Measurements from ENCODE around the gene STXBP6. TPM values are rescaled to one million over a fixed set of nuclear protein-coding genes. Genes with fewer than 3 reads are reported as not detected.

The STXBP6 gene
- total RNA-seq, 1 experiment from 2014 or later, result 12.3 TPM

DNA sequence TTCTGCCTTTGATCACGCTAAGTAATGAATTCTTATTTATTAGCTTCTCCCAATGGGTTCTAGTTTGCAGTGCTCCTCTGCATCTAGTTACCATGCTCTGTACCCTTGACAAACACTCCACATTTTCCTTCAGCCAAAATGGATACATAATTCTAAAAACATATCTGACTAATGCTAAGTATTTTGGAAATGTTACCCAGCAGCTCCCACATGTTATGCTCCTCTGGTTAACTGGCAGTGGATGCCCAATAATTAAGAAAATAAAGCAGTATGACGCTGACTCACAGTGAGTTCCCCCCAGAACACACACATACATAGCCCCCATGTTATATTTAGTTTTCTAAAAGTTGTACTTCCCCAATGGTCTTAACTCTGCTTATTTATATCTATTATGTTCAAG is 74.6 kb downstream of the STXBP6 start:
- Histone ChIP-seq H3F3A (ENCODE audit: insufficient read depth, low read depth) (no peaks in the 10 kb centered on the region), H4K20me1 (ENCODE audit: insufficient read depth) (no peaks in the 10 kb centered on the region), H2AFZ (no peak overlapping the region), H3K79me2 (ENCODE audit: low read depth) (no peaks in the 10 kb centered on the region), H3K27ac (no peak overlapping the region), H3K4me2 (no peak overlapping the region), H3K4me1 (replicated peaks; ENCODE audit: insufficient read depth) (no peaks in the 10 kb centered on the region), H3K27me3 (ENCODE audit: insufficient read depth, low read depth) (no peaks in the 10 kb centered on the region), H3K9me3 (ENCODE audit: insufficient read depth, low read depth) (no peaks in the 10 kb centered on the region), H3K4me3 (no peak overlapping the region), H3K9me2 (ENCODE audit: insufficient read depth) (no peaks in the 10 kb centered on the region), H3K36me3 (ENCODE audit: low read depth) (no peaks in the 10 kb centered on the region)
- DNase-seq, result no peak
- CTCF ChIA-PET, result no interaction called here
- intact Hi-C loops (cut with micrococcal nuclease; ENCODE audit: unreplicated experiment), result no loop called here
- POLR2A ChIA-PET (ENCODE audit: unreplicated experiment), result no interaction called here
- BruUV-seq (replicated peaks), result no TSS peak
- no peak for TF ChIP-seq EZH2 (IDR thresholded peaks at IDR 0.05; ENCODE audit: low read depth)
- TF ChIP-seq, protein P1, sequence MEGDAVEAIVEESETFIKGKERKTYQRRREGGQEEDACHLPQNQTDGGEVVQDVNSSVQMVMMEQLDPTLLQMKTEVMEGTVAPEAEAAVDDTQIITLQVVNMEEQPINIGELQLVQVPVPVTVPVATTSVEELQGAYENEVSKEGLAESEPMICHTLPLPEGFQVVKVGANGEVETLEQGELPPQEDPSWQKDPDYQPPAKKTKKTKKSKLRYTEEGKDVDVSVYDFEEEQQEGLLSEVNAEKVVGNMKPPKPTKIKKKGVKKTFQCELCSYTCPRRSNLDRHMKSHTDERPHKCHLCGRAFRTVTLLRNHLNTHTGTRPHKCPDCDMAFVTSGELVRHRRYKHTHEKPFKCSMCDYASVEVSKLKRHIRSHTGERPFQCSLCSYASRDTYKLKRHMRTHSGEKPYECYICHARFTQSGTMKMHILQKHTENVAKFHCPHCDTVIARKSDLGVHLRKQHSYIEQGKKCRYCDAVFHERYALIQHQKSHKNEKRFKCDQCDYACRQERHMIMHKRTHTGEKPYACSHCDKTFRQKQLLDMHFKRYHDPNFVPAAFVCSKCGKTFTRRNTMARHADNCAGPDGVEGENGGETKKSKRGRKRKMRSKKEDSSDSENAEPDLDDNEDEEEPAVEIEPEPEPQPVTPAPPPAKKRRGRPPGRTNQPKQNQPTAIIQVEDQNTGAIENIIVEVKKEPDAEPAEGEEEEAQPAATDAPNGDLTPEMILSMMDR (conservative IDR thresholded peaks at IDR 0.05), result no peak

- Histone ChIP-seq H3K36me3 (ENCODE audit: low read depth) (no peaks in the 10 kb centered on the region), H3K27me3 (ENCODE audit: insufficient read depth, low read depth) (no peaks in the 10 kb centered on the region), H3K9me3 (ENCODE audit: insufficient read depth, low read depth) (no peaks in the 10 kb centered on the region), H3K9me2 (ENCODE audit: insufficient read depth) (no peaks in the 10 kb centered on the region), H3K79me2 (ENCODE audit: low read depth) (no peaks in the 10 kb centered on the region), H2AFZ (no peak overlapping the region), H3K4me3 (no peak overlapping the region), H3K4me2 (no peak overlapping the region), H3F3A (ENCODE audit: insufficient read depth, low read depth) (no peaks in the 10 kb centered on the region), H3K4me1 (replicated peaks; ENCODE audit: insufficient read depth) (no peaks in the 10 kb centered on the region), H3K27ac (no peak overlapping the region), H4K20me1 (ENCODE audit: insufficient read depth) (no peaks in the 10 kb centered on the region)
- POLR2A ChIA-PET (ENCODE audit: unreplicated experiment), result no interaction called here
- no peak for TF ChIP-seq EZH2 (IDR thresholded peaks at IDR 0.05; ENCODE audit: low read depth)
- TF ChIP-seq, protein P1 (conservative IDR thresholded peaks at IDR 0.05), result no peak
- DNase-seq, result no peak
- intact Hi-C loops (cut with micrococcal nuclease; ENCODE audit: unreplicated experiment), result no loop called here
- no TSS peak for BruUV-seq (replicated peaks)
- CTCF ChIA-PET, result no interaction called here
These were observed 75.2 kb downstream of the STXBP6 start for GRCh38 chr14:24974591-24975374.

GRCh38 chr14:24972844-24973243 is 77.1 kb downstream of the STXBP6 start:
- Histone ChIP-seq H3K79me2 (ENCODE audit: low read depth) (no peaks in the 10 kb centered on the region), H2AFZ (no peak overlapping the region), H4K20me1 (ENCODE audit: insufficient read depth) (no peaks in the 10 kb centered on the region), H3K9me3 (ENCODE audit: insufficient read depth, low read depth) (no peaks in the 10 kb centered on the region), H3K27me3 (ENCODE audit: insufficient read depth, low read depth) (no peaks in the 10 kb centered on the region), H3F3A (ENCODE audit: insufficient read depth, low read depth) (no peaks in the 10 kb centered on the region), H3K4me3 (no peak overlapping the region), H3K4me2 (no peak overlapping the region), H3K36me3 (ENCODE audit: low read depth) (no peaks in the 10 kb centered on the region), H3K9me2 (ENCODE audit: insufficient read depth) (no peaks in the 10 kb centered on the region), H3K4me1 (replicated peaks; ENCODE audit: insufficient read depth) (no peaks in the 10 kb centered on the region), H3K27ac (no peak overlapping the region)
- TF ChIP-seq, protein P1 (conservative IDR thresholded peaks at IDR 0.05), result no peak
- no peak for TF ChIP-seq EZH2 (IDR thresholded peaks at IDR 0.05; ENCODE audit: low read depth)
- ChIA-PET POLR2A (ENCODE audit: unreplicated experiment) (no interaction called here), CTCF (no interaction called here)
- BruUV-seq (replicated peaks), result no TSS peak
- intact Hi-C loops (cut with micrococcal nuclease; ENCODE audit: unreplicated experiment), result no loop called here
- no peak for DNase-seq

Data from PC-9 (cell line).